HL-60 (cell line): ENCODE measurements around the gene ATOX1.

ENCODE experiments used
- TF ChIP-seq, protein P1 (sequence below): IDR thresholded peaks from one replicate; pipeline ENCODE4 v1.5.1; 2011; ENCODE audit warnings: low read length, control low read depth, inconsistent platforms; ENCODE audit not compliant: insufficient read depth
- TF ChIP-seq, protein P2 (sequence below): IDR thresholded peaks from 2 replicates; pipeline ENCODE4 v1.6.1; 2012; ENCODE audit warnings: low read depth; ENCODE audit not compliant: insufficient replicate concordance

DNA sequence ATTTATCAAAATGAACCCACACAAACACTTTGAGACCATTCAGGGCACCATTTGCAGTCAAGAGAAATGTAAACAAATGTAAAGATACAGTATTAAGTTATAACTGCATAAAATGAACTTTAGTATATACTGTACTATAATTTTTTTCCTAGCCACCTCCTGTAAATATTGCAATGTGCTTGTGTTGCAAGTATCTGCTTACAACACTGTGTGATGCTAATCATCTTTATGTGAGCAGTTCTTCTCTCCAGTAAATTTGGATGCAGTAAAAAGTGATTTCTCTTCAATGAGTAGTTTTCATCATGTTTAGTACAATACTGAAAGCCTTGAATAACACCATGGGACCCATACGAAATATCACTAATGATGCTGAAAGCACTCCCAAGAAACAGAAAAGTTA is 22.8 kb upstream of the ATOX1 start:
- TF ChIP-seq, protein P1, sequence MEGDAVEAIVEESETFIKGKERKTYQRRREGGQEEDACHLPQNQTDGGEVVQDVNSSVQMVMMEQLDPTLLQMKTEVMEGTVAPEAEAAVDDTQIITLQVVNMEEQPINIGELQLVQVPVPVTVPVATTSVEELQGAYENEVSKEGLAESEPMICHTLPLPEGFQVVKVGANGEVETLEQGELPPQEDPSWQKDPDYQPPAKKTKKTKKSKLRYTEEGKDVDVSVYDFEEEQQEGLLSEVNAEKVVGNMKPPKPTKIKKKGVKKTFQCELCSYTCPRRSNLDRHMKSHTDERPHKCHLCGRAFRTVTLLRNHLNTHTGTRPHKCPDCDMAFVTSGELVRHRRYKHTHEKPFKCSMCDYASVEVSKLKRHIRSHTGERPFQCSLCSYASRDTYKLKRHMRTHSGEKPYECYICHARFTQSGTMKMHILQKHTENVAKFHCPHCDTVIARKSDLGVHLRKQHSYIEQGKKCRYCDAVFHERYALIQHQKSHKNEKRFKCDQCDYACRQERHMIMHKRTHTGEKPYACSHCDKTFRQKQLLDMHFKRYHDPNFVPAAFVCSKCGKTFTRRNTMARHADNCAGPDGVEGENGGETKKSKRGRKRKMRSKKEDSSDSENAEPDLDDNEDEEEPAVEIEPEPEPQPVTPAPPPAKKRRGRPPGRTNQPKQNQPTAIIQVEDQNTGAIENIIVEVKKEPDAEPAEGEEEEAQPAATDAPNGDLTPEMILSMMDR: no peak
- TF ChIP-seq, protein P2, sequence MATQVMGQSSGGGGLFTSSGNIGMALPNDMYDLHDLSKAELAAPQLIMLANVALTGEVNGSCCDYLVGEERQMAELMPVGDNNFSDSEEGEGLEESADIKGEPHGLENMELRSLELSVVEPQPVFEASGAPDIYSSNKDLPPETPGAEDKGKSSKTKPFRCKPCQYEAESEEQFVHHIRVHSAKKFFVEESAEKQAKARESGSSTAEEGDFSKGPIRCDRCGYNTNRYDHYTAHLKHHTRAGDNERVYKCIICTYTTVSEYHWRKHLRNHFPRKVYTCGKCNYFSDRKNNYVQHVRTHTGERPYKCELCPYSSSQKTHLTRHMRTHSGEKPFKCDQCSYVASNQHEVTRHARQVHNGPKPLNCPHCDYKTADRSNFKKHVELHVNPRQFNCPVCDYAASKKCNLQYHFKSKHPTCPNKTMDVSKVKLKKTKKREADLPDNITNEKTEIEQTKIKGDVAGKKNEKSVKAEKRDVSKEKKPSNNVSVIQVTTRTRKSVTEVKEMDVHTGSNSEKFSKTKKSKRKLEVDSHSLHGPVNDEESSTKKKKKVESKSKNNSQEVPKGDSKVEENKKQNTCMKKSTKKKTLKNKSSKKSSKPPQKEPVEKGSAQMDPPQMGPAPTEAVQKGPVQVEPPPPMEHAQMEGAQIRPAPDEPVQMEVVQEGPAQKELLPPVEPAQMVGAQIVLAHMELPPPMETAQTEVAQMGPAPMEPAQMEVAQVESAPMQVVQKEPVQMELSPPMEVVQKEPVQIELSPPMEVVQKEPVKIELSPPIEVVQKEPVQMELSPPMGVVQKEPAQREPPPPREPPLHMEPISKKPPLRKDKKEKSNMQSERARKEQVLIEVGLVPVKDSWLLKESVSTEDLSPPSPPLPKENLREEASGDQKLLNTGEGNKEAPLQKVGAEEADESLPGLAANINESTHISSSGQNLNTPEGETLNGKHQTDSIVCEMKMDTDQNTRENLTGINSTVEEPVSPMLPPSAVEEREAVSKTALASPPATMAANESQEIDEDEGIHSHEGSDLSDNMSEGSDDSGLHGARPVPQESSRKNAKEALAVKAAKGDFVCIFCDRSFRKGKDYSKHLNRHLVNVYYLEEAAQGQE: no peak
